Limb (tissue), 2 donors: ENCODE measurements around the gene CRK.
A peak's percentile ranks its signal among the peaks of the same experiment; 100 is the strongest.

Source experiments
- DNase-seq, 2 donors: peaks; one replicate each; pipeline ENCODE4 v3.0.0-alpha.2; 2016; ENCODE audit errors: extremely low spot score in 2 of 2

The CRK gene

GRCh38 chr17:1455797-1456599 lies at the start of gene CRK:
TSS of gene CRK (minus strand) at chr17:1456232. CDS start at chr17:1456117, 115 bp downstream.
- peak; percentile 96 to 99 for DNase-seq

- DNase-seq = no peak
Observed at GRCh38 chr17:1505586-1505985, 49.6 kb upstream of the CRK start.

- no peak for DNase-seq
Observed at GRCh38 chr17:1504866-1505265, 48.8 kb upstream of the CRK start.

GRCh38 chr17:1503699-1504098 lies 47.7 kb upstream of the CRK start:
- DNase-seq = no peak

- DNase-seq = no peak
Observed at GRCh38 chr17:1498869-1499268, 42.8 kb upstream of the CRK start.

GRCh38 chr17:1498233-1498632 lies 42.2 kb upstream of the CRK start:
- DNase-seq = no peak

GRCh38 chr17:1497831-1498230 lies 41.8 kb upstream of the CRK start:
- no peak for DNase-seq

- no peak for DNase-seq
Observed at GRCh38 chr17:1496869-1497268, 40.8 kb upstream of the CRK start.

- no peak for DNase-seq
Observed at GRCh38 chr17:1495265-1495989, 39.4 kb upstream of the CRK start.

- no peak for DNase-seq
Observed at GRCh38 chr17:1494736-1495253, 38.8 kb upstream of the CRK start.

- no peak for DNase-seq
Observed at GRCh38 chr17:1494203-1494602, 38.2 kb upstream of the CRK start.

- DNase-seq = no peak
Observed at GRCh38 chr17:1493291-1493980, 37.4 kb upstream of the CRK start.

GRCh38 chr17:1492249-1493206 lies 36.5 kb upstream of the CRK start, which contains the start of gene MYO1C:
TSS of gene MYO1C (minus strand) at chr17:1492686. CDS start at chr17:1492487, 199 bp downstream.
- no peak for DNase-seq

GRCh38 chr17:1491443-1492248 lies 35.6 kb upstream of the CRK start:
- DNase-seq = peak in 1 of 2 donors; percentile 76

- peak in 1 of 2 donors; percentile 78 for DNase-seq
Observed at GRCh38 chr17:1490643-1491442, 34.8 kb upstream of the CRK start.

GRCh38 chr17:1488826-1489270 lies 32.8 kb upstream of the CRK start:
- DNase-seq = no peak

- peak; percentile 90 to 95 for DNase-seq
Observed at GRCh38 chr17:1487939-1488825, 32.1 kb upstream of the CRK start.
